ENCODE measurements around the gene PITPNM3. TPM values are rescaled to one million over a fixed set of nuclear protein-coding genes. Genes with fewer than 3 reads are reported as not detected.

PITPNM3 gene
- total RNA-seq, 5 donors from 2014 or later (not counting 1 experiment from before 2014, with no cell fraction given) = 0.20 to 0.98 (median 0.61) TPM

DNA sequence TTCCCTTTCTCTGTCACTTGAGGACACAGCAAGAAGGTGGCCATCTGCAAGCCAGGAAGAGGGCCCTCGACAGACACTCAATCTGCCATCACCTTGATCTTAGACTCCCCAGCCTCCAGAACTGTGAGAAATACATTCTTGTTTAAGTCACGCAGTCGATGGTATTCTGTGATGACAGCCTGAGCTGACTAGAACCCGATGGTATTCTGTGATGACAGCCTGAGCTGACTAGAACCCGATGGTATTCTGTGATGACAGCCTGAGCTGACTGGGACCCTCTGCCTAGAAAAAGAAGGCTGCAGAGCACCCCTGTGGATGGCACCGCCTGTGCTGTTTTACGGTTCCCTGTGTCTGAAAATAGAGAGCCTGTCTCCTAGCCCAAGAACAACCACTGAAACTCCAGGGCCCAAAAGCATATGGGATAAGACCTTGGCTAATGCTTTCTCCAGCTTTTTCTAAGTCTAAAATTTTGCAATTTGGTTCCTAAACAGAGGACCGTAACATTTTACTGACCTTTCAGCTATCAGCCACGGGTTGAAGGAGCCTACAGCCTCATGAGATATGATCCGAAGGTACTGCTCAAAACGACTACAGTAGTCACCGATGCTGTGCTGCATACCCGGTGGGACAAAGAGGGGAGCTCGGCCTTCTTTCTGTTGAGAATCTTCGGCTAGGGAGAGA lies 33.1 kb upstream of the PITPNM3 start:
- Histone ChIP-seq H3K27ac (ENCODE audit: low read length) (no peak overlapping the region), H3K36me3 (ENCODE audit: control insufficient read depth in 2 of 2, extremely low read depth in 1 of 2, insufficient read depth in 1 of 2, low read length in 1 of 2) (peaks cover 15 to 56% of the 10 kb centered on the region in 2 donors), H3K9me3 (no peaks in the 10 kb centered on the region), H3K4me1 (ENCODE audit: control insufficient read depth in 1 of 2, extremely low read depth in 1 of 2, insufficient read depth in 2 of 2, low read length in 2 of 2) (no peaks in the 10 kb centered on the region), H3K4me3 (ENCODE audit: control insufficient read depth in 1 of 2, extremely low read depth in 1 of 2, low read length in 1 of 2) (no peak overlapping the region), H3K27me3 (replicated peaks in 1 of 2; ENCODE audit: control insufficient read depth in 2 of 2, extremely low read depth in 1 of 2, insufficient read depth in 2 of 2, low read length in 1 of 2) (no peaks in the 10 kb centered on the region)
- H3K4me3 Mint-ChIP-seq = no peak overlapping the region
- ChIA-PET POLR2A (no interaction called here), CTCF (no interaction called here)
- H3K9me3 Mint-ChIP-seq = peaks cover 5 to 7% (median 5%) of the 10 kb centered on the region in 3 donors
- no peak overlapping the region for H3K27ac Mint-ChIP-seq
- WGBS (ENCODE audit: insufficient coverage) = 96% methylated on average over 9 of the region's 15 CpGs
- DNase-seq = no peak
- peaks cover 78% of the 10 kb centered on the region for H3K36me3 Mint-ChIP-seq
- no peaks in the 10 kb centered on the region for H3K4me1 Mint-ChIP-seq
- ATAC-seq (replicated peaks in 1 of 4) = no peak
- H3K27me3 Mint-ChIP-seq = no peaks in the 10 kb centered on the region

- Mint-ChIP-seq H3K9me3 (peaks cover 5 to 7% (median 5%) of the 10 kb centered on the region in 3 donors), H3K4me3 (no peak overlapping the region), H3K36me3 (peaks cover 83% of the 10 kb centered on the region), H3K4me1 (no peaks in the 10 kb centered on the region), H3K27me3 (no peaks in the 10 kb centered on the region), H3K27ac (no peak overlapping the region)
- no peaks in the 10 kb centered on the region for H3K27me3 ChIP-seq (replicated peaks in 1 of 2; ENCODE audit: control insufficient read depth in 2 of 2, extremely low read depth in 1 of 2, insufficient read depth in 2 of 2, low read length in 1 of 2)
- no peak for DNase-seq
- H3K4me3 ChIP-seq (ENCODE audit: control insufficient read depth in 1 of 2, extremely low read depth in 1 of 2, low read length in 1 of 2) = no peak overlapping the region
- no peaks in the 10 kb centered on the region for H3K4me1 ChIP-seq (ENCODE audit: control insufficient read depth in 1 of 2, extremely low read depth in 1 of 2, insufficient read depth in 2 of 2, low read length in 2 of 2)
- no peak for ATAC-seq (replicated peaks in 1 of 4)
- POLR2A ChIA-PET = no interaction called here
- CTCF ChIA-PET = no interaction called here
- H3K36me3 ChIP-seq (ENCODE audit: control insufficient read depth in 2 of 2, extremely low read depth in 1 of 2, insufficient read depth in 1 of 2, low read length in 1 of 2) = peaks cover 14 to 64% of the 10 kb centered on the region in 2 donors
- H3K9me3 ChIP-seq = peaks cover 3% of the 10 kb centered on the region
- WGBS (ENCODE audit: insufficient coverage) = no CpG with 5 or more reads among the region's 5 CpGs
- H3K27ac ChIP-seq (ENCODE audit: low read length) = no peak overlapping the region
Measured at GRCh38 chr17:6588165-6588564, 31.8 kb upstream of the PITPNM3 start.

- Mint-ChIP-seq H3K36me3 (peaks cover 80% of the 10 kb centered on the region), H3K4me3 (no peak overlapping the region), H3K4me1 (no peaks in the 10 kb centered on the region), H3K9me3 (peaks cover 5 to 7% (median 5%) of the 10 kb centered on the region in 3 donors), H3K27ac (no peak overlapping the region), H3K27me3 (no peaks in the 10 kb centered on the region)
- Histone ChIP-seq H3K27me3 (replicated peaks in 1 of 2; ENCODE audit: control insufficient read depth in 2 of 2, extremely low read depth in 1 of 2, insufficient read depth in 2 of 2, low read length in 1 of 2) (no peaks in the 10 kb centered on the region), H3K36me3 (ENCODE audit: control insufficient read depth in 2 of 2, extremely low read depth in 1 of 2, insufficient read depth in 1 of 2, low read length in 1 of 2) (peaks cover 14 to 63% of the 10 kb centered on the region in 2 donors), H3K27ac (ENCODE audit: low read length) (no peak overlapping the region), H3K9me3 (peaks cover 3% of the 10 kb centered on the region), H3K4me1 (ENCODE audit: control insufficient read depth in 1 of 2, extremely low read depth in 1 of 2, insufficient read depth in 2 of 2, low read length in 2 of 2) (no peaks in the 10 kb centered on the region), H3K4me3 (ENCODE audit: control insufficient read depth in 1 of 2, extremely low read depth in 1 of 2, low read length in 1 of 2) (no peak overlapping the region)
- ATAC-seq (replicated peaks in 1 of 4) = no peak
- 100% methylated on average over 2 of the region's 4 CpGs for WGBS (ENCODE audit: insufficient coverage)
- no peak for DNase-seq
- POLR2A ChIA-PET = no interaction called here
- CTCF ChIA-PET = interaction anchor here in 1 of 2 donors (0.6 kb wide), 1 partner anchor 95 kb away, joined by 4 read pairs; no protein-coding TSS in a partner anchor
Measured at GRCh38 chr17:6587310-6587709, 31.0 kb upstream of the PITPNM3 start.

GRCh38 chr17:6583411-6583810 lies 27.1 kb upstream of the PITPNM3 start:
- 100% methylated on average over 2 of the region's 4 CpGs for WGBS (ENCODE audit: insufficient coverage)
- POLR2A ChIA-PET = no interaction called here

GRCh38 chr17:6580625-6581024 lies 24.3 kb upstream of the PITPNM3 start:
- H3K36me3 ChIP-seq (ENCODE audit: control insufficient read depth in 2 of 2, extremely low read depth in 1 of 2, insufficient read depth in 1 of 2, low read length in 1 of 2) = peaks cover 11 to 27% of the 10 kb centered on the region in 2 donors
- Mint-ChIP-seq H3K4me3 (no peak overlapping the region), H3K4me1 (peaks cover 5 to 10% (median 7%) of the 10 kb centered on the region in 3 donors), H3K36me3 (peaks cover 45% of the 10 kb centered on the region), H3K27ac (no peak overlapping the region), H3K9me3 (peaks cover 0 to 1% (median under 1%) of the 10 kb centered on the region in 3 donors), H3K27me3 (no peaks in the 10 kb centered on the region)
- ATAC-seq (replicated peaks in 1 of 4) (no peak), DNase-seq (no peak)
- H3K9me3 ChIP-seq = peaks cover 3% of the 10 kb centered on the region
- POLR2A ChIA-PET = no interaction called here
- CTCF ChIA-PET = no interaction called here
- no peak overlapping the region for H3K4me3 ChIP-seq (ENCODE audit: control insufficient read depth in 1 of 2, extremely low read depth in 1 of 2, low read length in 1 of 2)
- H3K27ac ChIP-seq (ENCODE audit: low read length) = no peak overlapping the region
- 100% methylated on average over 1 of the region's 9 CpGs for WGBS (ENCODE audit: insufficient coverage)
- peaks cover 0 to 5% of the 10 kb centered on the region in 2 experiments for H3K4me1 ChIP-seq (ENCODE audit: control insufficient read depth in 1 of 2, extremely low read depth in 1 of 2, insufficient read depth in 2 of 2, low read length in 2 of 2)
- no peaks in the 10 kb centered on the region for H3K27me3 ChIP-seq (replicated peaks in 1 of 2; ENCODE audit: control insufficient read depth in 2 of 2, extremely low read depth in 1 of 2, insufficient read depth in 2 of 2, low read length in 1 of 2)

More at GRCh38 chr17:6583411-6583810, 27.1 kb upstream of the PITPNM3 start:
- H3K9me3 Mint-ChIP-seq = peaks cover 5 to 7% (median 5%) of the 10 kb centered on the region in 3 donors
- CTCF ChIA-PET = interaction anchor here in 1 of 2 donors (0.6 kb wide), 1 partner anchor 135 kb away, joined by 3 read pairs; no protein-coding TSS in a partner anchor
- ATAC-seq (replicated peaks in 1 of 4) = no peak
- no peaks in the 10 kb centered on the region for H3K27me3 ChIP-seq (replicated peaks in 1 of 2; ENCODE audit: control insufficient read depth in 2 of 2, extremely low read depth in 1 of 2, insufficient read depth in 2 of 2, low read length in 1 of 2)
- peaks cover 62% of the 10 kb centered on the region for H3K36me3 Mint-ChIP-seq
- no peak for DNase-seq
- H3K4me3 ChIP-seq (ENCODE audit: control insufficient read depth in 1 of 2, extremely low read depth in 1 of 2, low read length in 1 of 2) = no peak overlapping the region
- peaks cover 13 to 45% of the 10 kb centered on the region in 2 donors for H3K36me3 ChIP-seq (ENCODE audit: control insufficient read depth in 2 of 2, extremely low read depth in 1 of 2, insufficient read depth in 1 of 2, low read length in 1 of 2)
- no peak overlapping the region for H3K27ac Mint-ChIP-seq
- peaks cover 3% of the 10 kb centered on the region for H3K9me3 ChIP-seq
- H3K4me1 ChIP-seq (ENCODE audit: control insufficient read depth in 1 of 2, extremely low read depth in 1 of 2, insufficient read depth in 2 of 2, low read length in 2 of 2) = no peaks in the 10 kb centered on the region
- H3K4me3 Mint-ChIP-seq = no peak overlapping the region
- no peaks in the 10 kb centered on the region for H3K27me3 Mint-ChIP-seq
- no peaks in the 10 kb centered on the region for H3K4me1 Mint-ChIP-seq
- no peak overlapping the region for H3K27ac ChIP-seq (ENCODE audit: low read length)

- H3K27ac Mint-ChIP-seq = no peak overlapping the region
- H3K27me3 Mint-ChIP-seq = no peaks in the 10 kb centered on the region
- no peak overlapping the region for H3K4me3 Mint-ChIP-seq
- no peaks in the 10 kb centered on the region for H3K9me3 Mint-ChIP-seq
- Histone ChIP-seq H3K4me1 (ENCODE audit: control insufficient read depth in 1 of 2, extremely low read depth in 1 of 2, insufficient read depth in 2 of 2, low read length in 2 of 2) (peaks cover 0 to 14% of the 10 kb centered on the region in 2 experiments), H3K9me3 (no peaks in the 10 kb centered on the region), H3K27ac (ENCODE audit: low read length) (no peak overlapping the region), H3K4me3 (ENCODE audit: control insufficient read depth in 1 of 2, extremely low read depth in 1 of 2, low read length in 1 of 2) (no peak overlapping the region), H3K27me3 (replicated peaks in 1 of 2; ENCODE audit: control insufficient read depth in 2 of 2, extremely low read depth in 1 of 2, insufficient read depth in 2 of 2, low read length in 1 of 2) (no peaks in the 10 kb centered on the region), H3K36me3 (ENCODE audit: control insufficient read depth in 2 of 2, extremely low read depth in 1 of 2, insufficient read depth in 1 of 2, low read length in 1 of 2) (peaks cover 8 to 15% of the 10 kb centered on the region in 2 donors)
- ChIA-PET CTCF (no interaction called here), POLR2A (no interaction called here)
- WGBS (ENCODE audit: insufficient coverage) = 62% methylated on average over 3 of the region's 6 CpGs
- DNase-seq (no peak), ATAC-seq (replicated peaks in 1 of 4) (no peak)
- peaks cover 26% of the 10 kb centered on the region for H3K36me3 Mint-ChIP-seq
- H3K4me1 Mint-ChIP-seq = peaks cover 15 to 23% (median 19%) of the 10 kb centered on the region in 3 donors
Measured at GRCh38 chr17:6578491-6578890, 22.1 kb upstream of the PITPNM3 start.

All from T-cell (primary cell).